ENCODE results near the gene GPRIN1.

DNA sequence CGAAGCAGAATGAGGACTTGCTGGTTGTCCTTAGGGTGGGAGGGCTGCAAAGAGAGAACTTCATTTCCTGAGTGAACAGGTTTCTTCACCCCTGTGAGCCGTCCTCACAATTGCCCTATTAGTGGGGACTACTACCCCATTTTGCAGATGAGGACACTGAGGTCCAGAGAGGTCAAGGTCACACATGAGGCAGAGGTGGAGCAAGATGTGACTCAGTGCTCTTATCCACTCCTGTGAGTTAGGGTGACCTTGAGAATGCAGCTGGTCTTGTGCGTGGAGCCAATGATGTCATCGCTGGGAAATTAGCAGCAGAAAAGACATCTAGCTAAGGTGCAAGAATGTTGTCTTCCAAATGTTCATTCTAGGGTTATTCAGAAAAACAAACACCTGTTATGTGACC is 26.9 kb downstream of the GPRIN1 start:
- TF ChIP-seq, protein P1, sequence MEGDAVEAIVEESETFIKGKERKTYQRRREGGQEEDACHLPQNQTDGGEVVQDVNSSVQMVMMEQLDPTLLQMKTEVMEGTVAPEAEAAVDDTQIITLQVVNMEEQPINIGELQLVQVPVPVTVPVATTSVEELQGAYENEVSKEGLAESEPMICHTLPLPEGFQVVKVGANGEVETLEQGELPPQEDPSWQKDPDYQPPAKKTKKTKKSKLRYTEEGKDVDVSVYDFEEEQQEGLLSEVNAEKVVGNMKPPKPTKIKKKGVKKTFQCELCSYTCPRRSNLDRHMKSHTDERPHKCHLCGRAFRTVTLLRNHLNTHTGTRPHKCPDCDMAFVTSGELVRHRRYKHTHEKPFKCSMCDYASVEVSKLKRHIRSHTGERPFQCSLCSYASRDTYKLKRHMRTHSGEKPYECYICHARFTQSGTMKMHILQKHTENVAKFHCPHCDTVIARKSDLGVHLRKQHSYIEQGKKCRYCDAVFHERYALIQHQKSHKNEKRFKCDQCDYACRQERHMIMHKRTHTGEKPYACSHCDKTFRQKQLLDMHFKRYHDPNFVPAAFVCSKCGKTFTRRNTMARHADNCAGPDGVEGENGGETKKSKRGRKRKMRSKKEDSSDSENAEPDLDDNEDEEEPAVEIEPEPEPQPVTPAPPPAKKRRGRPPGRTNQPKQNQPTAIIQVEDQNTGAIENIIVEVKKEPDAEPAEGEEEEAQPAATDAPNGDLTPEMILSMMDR (IDR thresholded peaks at IDR 0.05; ENCODE audit: insufficient read depth, low read length, poor library complexity, severe bottlenecking), result no peak
- TF ChIP-seq EZH2phosphoT487 (conservative IDR thresholded peaks at IDR 0.05; ENCODE audit: low read length), result no peak

All from SU-DHL-6 (cell line).